C4-2B (cell line): Measurements from ENCODE around the gene DPP7.
A peak's percentile ranks its signal among the peaks of the same experiment; 100 is the strongest.
"Not testable (repeated sequence)": the region's sequence is repeated elsewhere in the genome, so short reads cannot be mapped to it uniquely, and the experiment has no call there.

Experiments
- H3K27ac ChIP-seq: fragments of 450-650 bp; 2 replicates; pipeline ENCODE4 v1.5.1; 2017
- CTCF ChIP-seq: fragments of 450-650 bp; conservative IDR thresholded peaks from 2 replicates; pipeline ENCODE4 v1.5.1; 2017; ENCODE audit warnings: mild to moderate bottlenecking
- ZFX ChIP-seq: fragments of 450-650 bp; IDR thresholded peaks from 2 replicates; pipeline ENCODE4 v1.6.1; 2017

DPP7 gene

GRCh38 chr9:137064880-137065164 lies 49.7 kb downstream of the DPP7 start:
- H3K27ac ChIP-seq, result no peak overlapping the region
- no peak for TF ChIP-seq ZFX
- TF ChIP-seq CTCF, result no peak

- H3K27ac ChIP-seq, result peak overlapping the region; percentile 2; the same call in 1 of the 2 replicates
- peak; percentile 97 for TF ChIP-seq CTCF
- no peak for TF ChIP-seq ZFX
Observed at GRCh38 chr9:137064027-137064879, 50.3 kb downstream of the DPP7 start.

GRCh38 chr9:137063311-137064026 lies 51.1 kb downstream of the DPP7 start:
- peak overlapping the region; percentile 2; the same call in 1 of the 2 replicates for H3K27ac ChIP-seq
- no peak for TF ChIP-seq CTCF
- TF ChIP-seq ZFX, result no peak

GRCh38 chr9:137062798-137063197 lies 51.7 kb downstream of the DPP7 start:
- not testable (repeated sequence) for H3K27ac ChIP-seq

- no peak overlapping the region for H3K27ac ChIP-seq
- no peak for TF ChIP-seq ZFX
- TF ChIP-seq CTCF, result no peak
Observed at GRCh38 chr9:137062384-137062783, 52.1 kb downstream of the DPP7 start.
